Activated T-helper 17 cell treated with anti-CD3 and anti-CD28 coated beads, Interleukin-2, amount 50 U/mL, for 72 hours (primary cell): ENCODE measurements around the gene SPG21. TPM values are rescaled to one million over a fixed set of nuclear protein-coding genes. Genes with fewer than 3 reads are reported as not detected.

Source experiments
- ATAC-seq: fragments of 150-1000 bp; cut with Tn5 transposase; replicated peaks from 2 replicates; pipeline ENCODE4 v1.10.0; 2021; ENCODE audit warnings: mild to moderate bottlenecking, moderate library complexity
- H3K27ac Mint-ChIP-seq: one replicate; pipeline ENCODE4 v1.8.0; 2022; ENCODE audit warnings: mixed read lengths
- H3K27me3 Mint-ChIP-seq: one replicate; pipeline ENCODE4 v1.8.0; 2022; ENCODE audit warnings: mixed read lengths
- H3K36me3 Mint-ChIP-seq: one replicate; pipeline ENCODE4 v1.8.0; 2022; ENCODE audit warnings: low read depth, mild to moderate bottlenecking, mixed read lengths
- H3K4me1 Mint-ChIP-seq: one replicate; pipeline ENCODE4 v1.8.0; 2022; ENCODE audit warnings: mixed read lengths
- H3K4me3 Mint-ChIP-seq: one replicate; pipeline ENCODE4 v1.8.0; 2022; ENCODE audit warnings: mild to moderate bottlenecking, mixed read lengths
- H3K9me3 Mint-ChIP-seq: one replicate; pipeline ENCODE4 v1.8.0; 2022; ENCODE audit warnings: mixed read lengths
- total RNA-seq, 2 donors: library from RNA; stranded (reverse); gene quantifications; one replicate each; pipeline ENCODE4 v1.2.3, GENCODE V29; 2022

Gene SPG21, protein sequence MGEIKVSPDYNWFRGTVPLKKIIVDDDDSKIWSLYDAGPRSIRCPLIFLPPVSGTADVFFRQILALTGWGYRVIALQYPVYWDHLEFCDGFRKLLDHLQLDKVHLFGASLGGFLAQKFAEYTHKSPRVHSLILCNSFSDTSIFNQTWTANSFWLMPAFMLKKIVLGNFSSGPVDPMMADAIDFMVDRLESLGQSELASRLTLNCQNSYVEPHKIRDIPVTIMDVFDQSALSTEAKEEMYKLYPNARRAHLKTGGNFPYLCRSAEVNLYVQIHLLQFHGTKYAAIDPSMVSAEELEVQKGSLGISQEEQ
- 10 to 100 TPM; 65.1 to 87.7 TPM for total RNA-seq

DNA sequence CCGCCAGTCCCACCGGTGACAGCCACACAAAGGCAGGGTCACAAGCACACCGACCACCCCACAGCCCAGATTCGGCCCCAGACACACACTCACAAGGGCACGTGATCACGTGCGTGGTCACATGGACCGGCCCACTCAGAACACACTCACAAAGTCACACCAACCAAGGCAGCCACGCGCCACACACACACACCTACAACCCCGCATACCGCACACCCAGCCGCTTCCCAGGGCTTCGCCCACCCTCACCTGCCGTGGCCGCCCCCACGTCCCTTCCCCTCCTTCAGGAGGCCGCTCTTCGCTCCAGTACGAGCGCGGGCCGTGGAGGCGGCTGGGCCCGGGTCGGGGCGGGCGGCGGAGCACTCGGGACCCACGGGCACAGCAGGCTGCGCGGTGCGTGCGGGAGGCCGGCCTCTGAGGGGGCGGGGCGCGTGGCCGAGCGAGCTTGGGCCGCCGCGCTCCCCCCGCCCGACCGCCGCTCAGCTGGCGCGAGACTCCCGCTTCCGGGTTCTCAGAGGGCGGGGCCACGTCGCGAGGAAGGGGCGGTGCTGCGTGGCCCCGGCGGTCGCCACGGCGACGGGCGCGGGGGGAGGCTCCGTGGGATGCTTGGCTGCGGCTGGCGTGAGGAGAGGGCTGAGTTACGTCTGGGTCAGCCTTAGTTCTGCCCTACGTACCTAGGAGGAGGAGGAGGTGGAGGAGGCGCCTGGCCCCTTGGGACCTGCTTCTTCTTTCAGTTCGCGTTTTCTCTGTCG lies at the start of gene SPG21:
SPG21 (minus strand) TSS at position 499 of the 752 bp plus-strand sequence. CDS start 6,345 bp downstream, outside the sequence.
- H3K4me1 Mint-ChIP-seq: peaks cover 20% of the 10 kb centered on the region
- peak within 1 kb of the TSS; percentile 100 for H3K4me3 Mint-ChIP-seq
- peak within 1 kb of the TSS; percentile 99 for H3K27ac Mint-ChIP-seq
- H3K27me3 Mint-ChIP-seq: no peaks in the 10 kb centered on the region
- H3K36me3 Mint-ChIP-seq: peaks cover 28% of the 10 kb centered on the region
- H3K9me3 Mint-ChIP-seq: no peaks in the 10 kb centered on the region
- ATAC-seq: peak; percentile 99

DNA sequence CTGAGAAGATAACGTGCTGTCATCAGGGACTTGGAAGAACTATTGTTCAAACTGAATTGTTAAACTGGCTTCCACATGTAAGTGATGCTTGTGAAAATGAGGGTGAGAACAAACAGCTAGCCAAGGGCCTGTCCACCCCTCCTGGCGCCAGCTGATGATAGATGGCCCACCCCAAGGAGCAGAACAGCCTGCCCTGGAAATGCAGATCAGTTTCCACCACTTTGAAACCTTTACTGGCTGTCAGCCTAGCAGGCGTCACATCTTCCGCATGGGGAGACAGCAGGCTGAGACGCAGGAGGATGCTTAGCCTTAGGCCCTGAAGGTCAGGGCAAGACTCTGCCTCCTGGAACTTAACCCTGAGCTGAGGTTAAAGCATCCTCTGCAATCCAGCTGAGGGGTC lies 49.1 kb upstream of the SPG21 start:
- no peak overlapping the region for H3K4me3 Mint-ChIP-seq

DNA sequence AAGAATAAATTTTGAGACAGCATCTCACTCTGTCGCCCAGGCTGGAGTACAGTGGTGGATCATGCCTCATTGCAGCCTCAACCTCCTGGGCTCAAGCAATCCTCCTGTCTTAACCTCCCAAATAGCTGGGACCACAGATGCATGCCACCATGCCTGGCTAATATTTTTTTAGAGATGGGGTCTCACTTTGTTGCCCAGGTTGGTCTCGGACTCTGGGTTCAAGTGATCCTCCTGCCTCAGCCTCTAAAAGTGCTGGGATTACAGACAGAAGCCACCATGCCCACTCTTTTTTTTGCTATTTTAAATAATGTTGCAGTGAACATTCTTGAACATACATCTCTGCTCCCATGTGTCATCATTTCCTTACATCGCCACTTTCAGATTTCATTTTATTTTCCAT lies 48.7 kb upstream of the SPG21 start:
- H3K4me1 Mint-ChIP-seq: no peaks in the 10 kb centered on the region
- peaks cover 5% of the 10 kb centered on the region for H3K27me3 Mint-ChIP-seq
- H3K9me3 Mint-ChIP-seq: no peaks in the 10 kb centered on the region
- no peak for ATAC-seq
- no peak overlapping the region for H3K27ac Mint-ChIP-seq
- no peaks in the 10 kb centered on the region for H3K36me3 Mint-ChIP-seq
- no peak overlapping the region for H3K4me3 Mint-ChIP-seq

More for the DNA sequence above, 49.1 kb upstream of the SPG21 start:
- H3K36me3 Mint-ChIP-seq: no peaks in the 10 kb centered on the region
- H3K9me3 Mint-ChIP-seq: no peaks in the 10 kb centered on the region
- H3K27me3 Mint-ChIP-seq: peaks cover 5% of the 10 kb centered on the region
- no peak overlapping the region for H3K27ac Mint-ChIP-seq
- H3K4me1 Mint-ChIP-seq: no peaks in the 10 kb centered on the region
- ATAC-seq: no peak

DNA sequence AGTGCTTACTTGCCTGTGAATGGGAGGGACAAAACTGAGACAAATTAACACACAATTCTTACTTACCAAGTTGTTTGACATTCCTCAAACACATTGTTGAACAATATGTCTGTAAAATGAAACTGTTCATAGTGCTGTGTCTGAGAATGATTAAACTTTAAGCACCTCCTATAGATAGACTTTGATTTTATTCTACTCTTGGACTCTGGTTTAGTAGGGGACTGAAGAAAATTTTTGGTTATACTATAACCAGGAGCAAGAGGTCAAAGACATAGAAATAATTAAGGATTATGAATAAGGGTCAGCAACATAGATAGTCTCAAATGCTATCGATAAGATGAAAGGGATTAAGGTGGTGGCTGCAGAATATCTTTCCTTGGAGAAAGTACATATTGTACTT lies 47.6 kb upstream of the SPG21 start:
- no peaks in the 10 kb centered on the region for H3K9me3 Mint-ChIP-seq
- ATAC-seq: no peak
- H3K4me3 Mint-ChIP-seq: no peak overlapping the region
- H3K4me1 Mint-ChIP-seq: no peaks in the 10 kb centered on the region
- H3K27ac Mint-ChIP-seq: no peak overlapping the region
- peaks cover 7% of the 10 kb centered on the region for H3K27me3 Mint-ChIP-seq
- H3K36me3 Mint-ChIP-seq: no peaks in the 10 kb centered on the region

DNA sequence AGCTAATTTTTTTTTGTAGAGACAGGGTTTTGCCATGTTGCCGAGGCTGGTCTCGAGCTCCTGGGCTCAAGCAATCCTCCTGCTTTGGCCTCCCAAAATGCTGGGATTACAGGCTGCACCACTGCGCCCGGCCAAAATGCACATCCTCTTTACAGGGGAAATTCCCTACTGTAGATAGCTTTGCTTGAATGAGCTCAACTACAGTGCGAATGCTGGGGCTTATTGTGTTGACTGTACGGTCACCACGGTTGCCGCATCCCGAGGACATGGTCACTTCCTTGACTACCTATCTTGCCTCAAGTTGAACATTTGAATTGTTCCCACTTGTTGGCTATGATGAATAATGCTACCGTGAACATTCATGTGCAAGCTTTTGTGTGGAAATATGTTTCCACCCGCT lies 45.0 kb upstream of the SPG21 start:
- ATAC-seq: no peak
- no peaks in the 10 kb centered on the region for H3K4me1 Mint-ChIP-seq
- H3K27ac Mint-ChIP-seq: no peak overlapping the region
- H3K4me3 Mint-ChIP-seq: no peak overlapping the region
- H3K27me3 Mint-ChIP-seq: peaks cover 3% of the 10 kb centered on the region
- no peaks in the 10 kb centered on the region for H3K36me3 Mint-ChIP-seq
- no peaks in the 10 kb centered on the region for H3K9me3 Mint-ChIP-seq

DNA sequence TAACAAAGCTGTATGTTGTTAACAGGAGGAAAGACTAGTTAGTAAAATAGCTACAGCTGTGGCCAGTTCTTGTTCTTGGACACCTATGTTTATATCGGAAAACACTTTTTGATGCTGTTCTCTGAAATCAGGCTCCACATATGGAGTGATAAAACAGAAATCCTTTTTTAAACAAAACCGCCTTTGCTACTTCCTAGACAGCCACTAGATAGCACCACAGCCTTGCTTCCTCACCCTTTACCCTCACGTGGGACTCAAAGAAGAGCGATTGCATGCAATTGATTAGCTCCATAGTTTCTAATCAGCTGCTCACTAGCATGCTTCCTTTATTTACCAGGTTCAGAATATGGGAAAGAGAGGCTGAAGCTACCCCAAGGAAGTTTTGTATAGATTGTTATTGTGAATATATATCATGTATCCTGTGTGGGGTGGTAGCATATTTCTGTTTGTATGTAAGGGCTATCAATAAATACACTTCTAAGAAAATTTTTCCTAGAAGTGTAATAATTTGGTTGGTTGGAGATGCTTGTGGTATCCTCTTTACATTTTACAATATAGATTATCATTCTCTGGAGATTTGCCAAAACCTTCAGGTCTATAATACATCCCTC lies 44.0 kb upstream of the SPG21 start:
- Mint-ChIP-seq H3K36me3 (no peaks in the 10 kb centered on the region), H3K4me3 (no peak overlapping the region), H3K27ac (no peak overlapping the region), H3K27me3 (peaks cover 3% of the 10 kb centered on the region), H3K9me3 (no peaks in the 10 kb centered on the region), H3K4me1 (no peaks in the 10 kb centered on the region)
- ATAC-seq: no peak

DNA sequence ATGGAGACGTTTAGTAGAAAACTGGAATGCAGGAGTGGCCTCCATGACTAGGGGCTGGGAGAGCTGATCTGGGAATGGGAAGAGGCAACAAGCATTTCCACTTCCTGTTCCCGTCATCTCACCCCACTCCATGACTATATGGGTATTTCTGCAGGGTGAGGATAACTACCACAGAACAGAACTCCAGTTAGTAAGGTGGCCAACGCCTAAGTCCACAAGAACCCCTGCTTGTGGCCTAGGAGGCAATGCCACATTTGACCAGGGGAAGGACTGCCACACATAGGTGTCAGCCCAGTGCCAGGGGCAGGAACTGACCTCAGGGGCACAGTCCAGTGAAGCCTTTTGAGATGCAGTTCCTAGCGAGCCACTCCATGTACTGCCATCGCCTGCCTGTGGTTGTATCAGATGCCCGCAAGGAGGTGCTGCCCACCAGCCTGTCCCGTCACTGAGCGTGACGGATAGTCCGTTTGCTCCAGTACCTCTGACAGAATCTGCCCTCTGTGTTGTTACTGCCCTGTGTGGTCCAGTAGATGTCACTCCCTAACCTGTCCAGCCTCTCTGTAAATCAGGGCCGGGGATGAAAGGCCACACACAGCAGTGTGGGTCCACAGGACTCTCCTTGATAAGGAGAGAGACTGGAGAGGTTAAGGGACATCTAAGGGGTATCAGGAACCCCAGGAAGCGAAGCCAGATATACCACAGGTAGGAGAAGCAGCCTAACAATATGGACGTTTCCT lies 43.3 kb upstream of the SPG21 start:
- Mint-ChIP-seq H3K27me3 (peaks cover 3% of the 10 kb centered on the region), H3K4me1 (peaks cover 7% of the 10 kb centered on the region), H3K36me3 (peaks cover 6% of the 10 kb centered on the region), H3K9me3 (no peaks in the 10 kb centered on the region), H3K27ac (no peak overlapping the region), H3K4me3 (peak overlapping the region; percentile 3)
- ATAC-seq: peak; percentile 46

DNA sequence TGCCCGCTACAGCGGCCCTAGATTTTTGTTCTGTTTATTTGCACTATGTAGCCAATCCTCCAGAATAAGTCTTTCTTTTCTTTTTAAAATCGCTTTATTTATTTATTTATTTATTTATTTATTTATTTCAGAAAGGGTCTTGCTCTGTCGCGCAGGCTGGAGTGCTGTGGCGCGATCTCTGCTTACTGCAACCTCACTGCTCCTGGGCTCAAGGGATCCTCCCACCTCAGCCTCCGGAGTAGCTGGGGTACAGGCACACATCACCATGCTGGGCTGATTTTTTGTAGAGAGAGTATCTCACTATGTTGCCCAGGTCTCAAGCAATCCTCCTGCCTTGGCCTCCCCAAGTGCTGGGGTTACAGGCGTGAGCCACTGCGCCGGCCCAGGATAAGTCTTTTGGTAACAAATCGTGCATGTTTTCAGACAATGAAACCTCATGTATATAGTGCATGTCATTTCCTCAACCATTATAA lies 40.1 kb upstream of the SPG21 start:
- Mint-ChIP-seq H3K27me3 (peaks cover 3% of the 10 kb centered on the region), H3K4me3 (peak overlapping the region; percentile 87), H3K9me3 (no peaks in the 10 kb centered on the region), H3K4me1 (peaks cover 9% of the 10 kb centered on the region), H3K36me3 (peaks cover 29% of the 10 kb centered on the region), H3K27ac (no peak overlapping the region)
- ATAC-seq: no peak

DNA sequence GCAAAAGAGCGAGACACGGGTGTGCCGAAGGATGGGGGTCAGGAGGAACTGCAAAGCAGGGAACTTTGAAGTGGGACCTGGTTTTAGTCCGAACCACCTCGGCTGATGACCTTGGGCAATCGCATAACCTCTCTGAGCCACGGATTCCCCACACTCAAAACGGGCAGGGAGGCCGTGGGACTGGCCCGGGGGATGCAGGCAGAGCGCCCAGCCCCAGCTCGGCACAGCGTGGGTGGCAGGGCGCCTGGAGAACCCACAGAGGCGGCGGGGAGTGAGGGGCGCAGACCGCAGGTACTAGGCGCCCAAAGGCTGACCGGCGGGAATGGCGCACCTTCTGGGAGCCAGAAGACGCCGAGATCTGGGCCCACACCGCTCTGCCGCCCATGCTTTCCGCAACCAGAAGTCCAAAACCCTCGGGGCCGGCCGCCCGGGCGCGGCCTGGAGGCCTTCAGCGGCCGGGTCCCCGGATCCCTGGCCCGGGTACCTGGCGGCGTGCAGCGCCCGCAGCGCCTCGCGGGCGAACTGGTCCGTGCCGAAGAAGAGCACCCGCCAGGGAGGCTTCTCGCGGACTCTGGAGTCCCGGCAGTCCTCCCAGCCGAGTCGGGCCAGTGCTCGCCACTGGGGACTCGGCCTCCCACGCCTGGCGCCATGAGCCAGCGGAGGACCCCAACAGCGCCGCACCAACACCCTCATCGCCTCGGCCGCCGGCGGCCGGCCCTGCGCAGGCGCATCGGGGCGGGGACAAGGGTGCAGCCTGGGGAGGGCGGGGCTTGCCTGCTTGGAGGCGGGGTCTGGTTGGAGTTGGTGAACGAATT lies 39.4 kb upstream of the SPG21 start, which contains the start of gene MTFMT:
MTFMT (minus strand) TSS at position 719 of the 815 bp plus-strand sequence; CDS start at position 693, 26 bp downstream.
- no peaks in the 10 kb centered on the region for H3K9me3 Mint-ChIP-seq
- peak within 1 kb of the TSS; percentile 87 for H3K4me3 Mint-ChIP-seq
- ATAC-seq: peak; percentile 95
- H3K27me3 Mint-ChIP-seq: peaks cover 3% of the 10 kb centered on the region
- peak within 1 kb of the TSS; percentile 89 for H3K27ac Mint-ChIP-seq
- H3K36me3 Mint-ChIP-seq: peaks cover 35% of the 10 kb centered on the region
- peaks cover 9% of the 10 kb centered on the region for H3K4me1 Mint-ChIP-seq

DNA sequence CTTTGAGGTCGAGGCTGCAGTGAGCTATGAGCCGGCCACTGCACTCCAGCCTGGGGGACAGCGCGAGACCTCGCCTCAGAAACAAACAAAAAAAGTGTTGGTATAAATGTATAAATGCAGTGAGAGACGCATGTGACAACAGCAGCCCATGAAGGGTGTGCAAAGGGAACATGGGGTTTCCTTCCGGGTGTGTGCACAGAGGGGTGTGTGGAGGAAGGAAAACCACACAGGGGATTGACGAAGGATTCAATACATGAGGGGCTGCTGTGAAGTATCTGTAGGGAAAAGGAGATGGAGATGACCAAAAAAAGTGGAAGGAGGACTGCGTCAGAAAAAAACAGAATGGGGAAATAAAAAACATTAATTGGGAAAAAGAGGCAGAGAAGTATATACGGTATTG lies 38.6 kb upstream of the SPG21 start:
- Mint-ChIP-seq H3K27me3 (peaks cover 3% of the 10 kb centered on the region), H3K27ac (peak overlapping the region; percentile 89)

DNA sequence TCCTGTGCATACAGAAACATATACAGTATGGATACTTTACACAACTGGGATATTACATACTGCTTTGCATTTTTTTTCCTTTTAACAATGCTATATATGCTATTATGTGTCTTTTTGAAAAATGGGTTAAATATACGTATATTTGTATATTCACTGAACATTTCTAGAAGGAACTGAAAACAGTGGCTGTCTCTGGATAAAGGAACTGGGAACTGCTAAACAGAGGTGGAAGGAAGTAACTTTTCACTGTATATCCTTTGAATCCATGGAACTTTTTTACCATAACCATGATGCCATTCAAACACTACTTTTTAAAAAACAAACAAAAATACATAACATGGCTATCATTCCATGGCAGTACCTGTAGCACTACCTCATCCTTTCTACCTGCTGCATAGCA lies 37.9 kb upstream of the SPG21 start:
- Mint-ChIP-seq H3K27ac (peak overlapping the region; percentile 89), H3K4me3 (peak overlapping the region; percentile 87), H3K4me1 (peaks cover 9% of the 10 kb centered on the region), H3K36me3 (peaks cover 51% of the 10 kb centered on the region), H3K9me3 (no peaks in the 10 kb centered on the region), H3K27me3 (peaks cover 2% of the 10 kb centered on the region)
- no peak for ATAC-seq

More for the DNA sequence above, 38.6 kb upstream of the SPG21 start:
- H3K9me3 Mint-ChIP-seq: no peaks in the 10 kb centered on the region
- no peak for ATAC-seq
- H3K4me1 Mint-ChIP-seq: peaks cover 9% of the 10 kb centered on the region
- H3K36me3 Mint-ChIP-seq: peaks cover 43% of the 10 kb centered on the region
- peak overlapping the region; percentile 87 for H3K4me3 Mint-ChIP-seq

DNA sequence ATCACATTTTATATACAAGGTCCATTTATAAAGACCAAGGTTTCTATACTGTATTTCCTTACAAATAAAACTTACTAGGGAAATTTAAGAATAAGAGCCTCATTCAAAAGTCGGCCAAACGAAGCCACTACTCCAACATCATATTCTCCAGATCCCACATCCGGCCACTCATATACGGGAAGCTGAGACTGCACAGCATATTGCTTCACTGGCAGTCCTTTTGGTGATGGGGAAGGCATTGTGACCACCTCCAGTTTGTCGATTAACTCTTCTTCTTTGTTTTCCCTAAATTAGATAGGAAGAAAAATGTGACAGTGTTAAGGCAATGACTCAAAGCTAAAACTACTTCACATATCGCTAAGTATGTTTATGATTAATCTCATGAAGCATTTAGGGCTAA lies 37.0 kb upstream of the SPG21 start:
- H3K27me3 Mint-ChIP-seq: no peaks in the 10 kb centered on the region
- H3K4me3 Mint-ChIP-seq: no peak overlapping the region
- H3K27ac Mint-ChIP-seq: no peak overlapping the region
- peaks cover 9% of the 10 kb centered on the region for H3K4me1 Mint-ChIP-seq
- peaks cover 57% of the 10 kb centered on the region for H3K36me3 Mint-ChIP-seq
- H3K9me3 Mint-ChIP-seq: no peaks in the 10 kb centered on the region
- ATAC-seq: no peak

DNA sequence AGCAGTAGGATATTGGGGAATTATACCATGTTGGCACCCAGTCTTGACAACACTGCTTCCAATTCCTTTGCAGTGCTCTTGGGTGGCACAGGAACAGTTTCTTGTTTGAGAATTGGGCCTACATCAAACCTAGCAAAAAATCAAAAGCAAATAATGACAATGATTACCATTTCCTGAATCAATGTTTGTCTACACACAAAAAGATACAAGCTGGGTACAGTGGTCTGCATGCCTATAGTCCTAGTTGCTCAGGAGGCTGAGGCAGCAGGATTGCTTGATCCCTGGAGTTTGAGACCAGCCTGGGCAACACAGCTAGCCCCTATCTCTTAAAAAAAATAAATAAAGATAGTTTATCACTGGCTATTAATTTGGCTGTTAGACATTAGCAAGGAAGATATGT lies 31.8 kb upstream of the SPG21 start:
- Mint-ChIP-seq H3K27me3 (no peaks in the 10 kb centered on the region), H3K4me3 (no peak overlapping the region), H3K36me3 (peaks cover 94% of the 10 kb centered on the region), H3K27ac (no peak overlapping the region), H3K9me3 (no peaks in the 10 kb centered on the region), H3K4me1 (no peaks in the 10 kb centered on the region)
- no peak for ATAC-seq
